ENCODE results near the gene HECW1.
"Not testable (repeated sequence)": the region's sequence is repeated elsewhere in the genome, so short reads cannot be mapped to it uniquely, and the experiment has no call there.

The HECW1 gene

DNA sequence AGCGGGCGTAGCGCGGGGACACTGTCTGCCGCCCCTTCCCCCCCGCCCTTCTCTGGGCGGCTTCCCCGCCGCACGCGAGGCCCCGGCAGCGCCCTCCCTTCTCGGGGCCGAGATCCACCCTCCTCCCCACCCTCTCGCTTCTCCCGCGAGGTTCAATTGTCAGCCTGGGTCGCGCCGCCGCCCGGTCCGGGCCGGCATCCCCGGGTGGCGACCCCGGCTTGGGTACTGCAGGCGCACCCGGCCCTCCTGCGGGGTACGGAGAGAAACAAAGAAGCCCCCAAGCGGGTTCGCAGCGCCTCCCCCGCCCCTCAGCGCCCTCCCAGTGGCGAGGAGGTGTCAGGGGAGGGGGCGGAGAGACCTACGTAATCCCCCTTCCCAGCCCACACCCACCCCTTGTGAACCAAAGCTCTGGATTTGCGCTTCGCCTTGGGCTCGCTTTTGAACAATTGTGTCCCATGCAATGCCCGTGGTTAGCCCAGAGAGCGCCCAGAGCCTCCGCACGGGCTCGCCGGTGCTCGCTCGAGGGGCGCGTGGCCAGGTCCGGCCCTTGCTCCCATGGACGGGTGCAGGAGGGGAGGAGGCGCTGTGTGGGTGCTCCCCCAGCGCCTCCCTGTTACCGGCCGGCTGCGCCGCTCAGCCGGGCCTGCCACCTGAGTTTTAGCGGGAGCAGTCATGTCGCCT is 634 bp downstream of the HECW1 start:
- no peak for DNase-seq

DNA sequence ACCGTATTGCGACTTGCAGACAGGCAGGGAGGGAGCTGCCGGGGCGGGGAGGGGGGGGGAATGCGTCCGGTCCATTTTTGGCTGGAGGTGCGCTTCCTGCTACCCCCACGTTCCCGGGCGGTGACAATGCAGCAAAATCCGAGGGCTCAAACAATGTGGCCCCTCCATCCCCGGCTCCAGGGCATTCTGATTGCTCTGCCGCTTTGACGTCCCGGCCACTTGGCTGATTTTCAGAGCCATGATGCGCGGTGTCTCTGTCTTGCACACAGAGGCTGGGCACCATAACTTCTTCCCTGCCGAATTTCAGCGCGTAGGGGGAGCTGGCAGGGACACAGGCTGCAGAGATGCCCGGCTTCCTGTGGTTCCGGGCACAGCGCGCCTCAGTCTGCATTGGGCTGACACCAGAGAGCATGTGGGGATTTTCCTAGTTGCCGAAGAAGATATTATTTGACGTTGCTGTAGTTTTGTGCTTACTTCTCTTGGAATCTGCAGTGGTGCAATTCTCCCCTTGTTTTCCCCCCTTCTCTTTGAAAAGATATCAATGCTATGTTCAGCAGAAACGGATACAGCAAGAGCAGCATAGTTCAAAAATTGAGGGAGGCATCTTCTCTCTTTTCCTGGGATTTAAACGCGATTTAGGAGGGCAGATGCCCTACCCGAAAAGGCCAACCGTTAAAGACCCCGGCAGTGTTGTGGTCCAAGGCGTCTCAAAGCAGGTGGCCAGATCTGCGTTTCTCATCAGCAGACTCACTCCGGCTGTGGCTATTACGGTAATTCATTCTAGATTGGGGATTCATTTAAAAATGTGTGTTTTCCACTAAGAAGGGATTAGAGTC is 1.4 kb downstream of the HECW1 start:
- DNase-seq = no peak

DNA sequence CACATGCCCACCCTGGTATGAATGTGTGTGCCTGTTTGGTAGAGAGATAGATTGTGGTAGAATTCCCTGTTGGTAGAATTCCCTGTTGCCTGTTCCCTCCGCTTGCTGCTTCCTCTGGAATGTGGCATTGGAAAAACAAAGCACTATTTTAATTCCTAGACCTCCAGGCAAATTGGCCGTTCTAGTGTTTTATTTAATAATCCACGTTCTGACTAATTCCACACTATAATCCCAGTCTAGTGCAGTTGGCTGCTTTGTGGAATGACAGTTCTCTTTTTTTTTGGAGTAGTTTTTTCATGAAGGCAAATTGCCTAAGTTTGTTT is 2.0 kb downstream of the HECW1 start:
- DNase-seq = no peak

DNA sequence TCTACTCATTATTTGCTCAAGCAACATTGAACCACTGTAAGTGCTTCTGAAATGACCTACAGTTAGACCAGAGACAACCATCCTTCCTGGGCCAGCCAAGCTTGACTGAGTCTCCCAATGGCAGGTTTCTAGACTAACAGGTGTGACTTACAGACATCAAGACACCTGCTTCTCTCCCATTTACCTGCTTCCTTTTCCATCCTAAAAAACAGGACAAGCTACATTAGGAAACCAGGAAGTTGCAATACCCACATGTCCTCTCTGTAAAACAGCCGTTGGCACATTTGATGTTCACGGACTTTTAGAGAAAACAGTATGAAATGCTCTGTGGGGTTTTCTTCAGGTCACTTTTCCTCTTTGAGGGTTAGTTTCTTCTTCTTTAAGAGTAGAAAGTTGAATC is 4.0 kb downstream of the HECW1 start:
- DNase-seq = no peak

DNA sequence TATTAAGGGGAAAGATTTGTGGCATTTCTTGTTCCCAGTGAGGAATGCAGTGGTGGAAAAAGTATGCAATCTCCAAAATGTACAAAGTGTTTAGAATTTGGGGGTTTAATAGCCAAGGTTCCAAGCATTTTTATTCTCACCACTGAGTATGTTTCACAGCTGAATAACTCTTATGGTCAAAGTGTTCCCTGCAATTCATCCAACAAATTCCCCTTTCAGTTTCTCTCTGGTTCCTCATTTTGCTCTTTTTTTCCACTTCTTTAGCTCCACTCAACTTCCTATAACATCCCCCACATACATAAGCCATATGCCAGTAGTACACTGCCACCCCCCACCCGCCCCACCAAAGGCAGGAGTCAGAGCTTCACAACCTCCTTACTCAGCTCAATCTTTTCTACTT is 4.6 kb downstream of the HECW1 start:
- DNase-seq = no peak

DNA sequence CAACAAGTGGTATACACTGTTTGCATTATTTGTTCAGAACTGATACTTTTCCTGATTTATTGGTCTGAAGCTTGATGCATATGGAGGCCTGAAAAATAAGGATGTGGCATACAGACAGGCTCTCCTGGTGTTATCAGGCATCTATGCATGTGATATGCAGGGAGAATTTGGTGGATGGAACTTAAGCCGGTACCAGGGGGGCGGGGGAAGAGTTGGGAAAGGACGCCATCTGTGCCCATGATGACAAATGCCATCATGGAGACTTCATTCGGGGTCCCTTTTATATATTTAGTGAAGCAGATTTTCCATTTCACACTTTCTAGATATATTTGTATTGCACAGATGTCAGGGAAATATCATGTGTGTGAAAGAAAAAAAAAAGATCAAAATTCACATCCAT is 5.4 kb downstream of the HECW1 start:
- DNase-seq = no peak

DNA sequence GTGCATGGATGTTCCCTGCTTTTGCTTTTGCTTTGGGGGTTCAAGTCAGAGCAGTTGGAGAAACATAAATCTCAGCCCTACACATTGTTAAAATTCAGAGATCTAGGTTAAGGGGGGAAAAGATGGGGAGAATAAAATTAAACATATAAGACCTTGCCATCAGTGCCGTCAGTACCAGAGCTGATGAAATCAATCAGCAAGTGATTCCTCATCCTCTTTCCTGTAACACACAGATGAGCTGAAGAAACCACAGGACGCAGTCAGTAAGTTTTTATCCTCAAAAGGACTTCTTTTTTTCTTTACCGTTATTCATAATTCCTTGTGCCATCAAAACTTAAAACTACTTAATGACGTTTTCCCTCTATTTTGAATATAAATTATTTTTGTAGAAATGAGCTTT is 5.9 kb downstream of the HECW1 start:
- DNase-seq = no peak

DNA sequence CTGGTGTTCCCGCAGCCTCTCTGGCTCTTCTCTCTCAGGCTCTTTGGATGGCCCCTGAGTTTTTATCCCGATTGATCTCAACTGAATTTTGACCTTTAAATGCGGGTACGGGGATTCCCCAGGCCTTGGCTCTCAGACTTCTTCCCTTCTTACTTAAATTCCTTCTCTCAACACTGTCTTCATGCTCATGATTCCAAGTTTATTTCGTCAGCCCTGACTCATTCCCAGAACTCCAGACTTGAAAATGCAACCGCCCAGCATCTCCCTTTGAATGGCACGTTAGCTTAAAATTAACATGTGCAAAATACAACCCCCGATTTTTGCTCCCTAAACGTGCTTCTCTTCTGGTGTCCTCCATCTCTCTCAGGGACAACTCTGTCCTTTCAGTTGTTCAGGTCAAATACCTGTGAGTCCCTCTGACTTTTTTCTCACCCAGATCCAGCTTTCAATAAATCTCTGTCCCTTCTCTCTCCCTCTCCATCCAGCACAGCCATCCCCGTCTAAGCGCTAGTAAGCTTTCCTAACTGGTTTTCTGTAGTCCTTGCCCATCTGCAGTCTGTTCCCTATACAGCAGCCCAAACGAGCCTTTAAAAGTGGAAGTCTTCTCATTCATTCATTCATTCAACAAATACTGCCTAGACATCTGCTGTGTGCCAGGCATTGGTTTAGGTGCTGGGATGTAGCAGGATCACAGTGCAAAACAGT is 7.1 kb downstream of the HECW1 start:
- DNase-seq = no peak

DNA sequence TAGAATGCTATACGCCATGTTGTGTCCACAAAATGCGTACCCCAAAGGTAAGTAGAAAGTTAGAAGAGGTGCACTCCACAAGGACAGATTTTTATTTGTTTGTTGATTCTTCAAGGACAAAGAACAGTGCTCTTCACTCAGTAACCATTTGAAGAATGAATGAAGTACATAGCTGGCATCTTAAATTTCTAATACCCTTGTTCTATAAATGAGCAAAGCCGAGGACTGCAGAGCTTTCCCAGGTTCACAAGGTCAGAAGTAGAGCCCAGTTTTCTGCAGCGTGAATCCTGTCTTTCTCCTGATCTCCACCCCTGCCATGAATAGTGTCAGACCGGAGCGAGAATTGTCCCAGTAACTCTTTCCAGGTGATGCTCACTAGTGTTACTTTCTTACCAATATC is 9.5 kb downstream of the HECW1 start:
- no peak for DNase-seq

DNA sequence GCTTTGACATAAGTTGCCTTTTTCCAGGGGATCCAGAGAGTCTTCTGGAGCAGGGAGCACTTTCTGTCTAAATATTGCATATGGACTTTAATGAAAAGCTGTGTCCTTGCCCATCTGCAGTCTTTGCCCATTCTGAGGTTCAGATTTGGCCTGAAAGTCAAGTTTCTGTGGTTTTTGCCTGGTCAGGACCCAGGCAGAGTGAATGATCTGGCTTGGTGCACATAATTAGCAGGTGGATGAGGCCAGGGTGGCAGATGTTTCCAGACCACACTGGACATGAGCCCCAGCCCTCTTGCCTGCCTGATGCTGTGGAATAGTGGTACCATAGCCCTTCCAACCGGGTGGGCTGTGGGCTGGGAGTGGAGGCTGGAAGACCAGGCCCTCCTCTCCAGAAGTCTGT is 11.0 kb downstream of the HECW1 start:
- no peak for DNase-seq

DNA sequence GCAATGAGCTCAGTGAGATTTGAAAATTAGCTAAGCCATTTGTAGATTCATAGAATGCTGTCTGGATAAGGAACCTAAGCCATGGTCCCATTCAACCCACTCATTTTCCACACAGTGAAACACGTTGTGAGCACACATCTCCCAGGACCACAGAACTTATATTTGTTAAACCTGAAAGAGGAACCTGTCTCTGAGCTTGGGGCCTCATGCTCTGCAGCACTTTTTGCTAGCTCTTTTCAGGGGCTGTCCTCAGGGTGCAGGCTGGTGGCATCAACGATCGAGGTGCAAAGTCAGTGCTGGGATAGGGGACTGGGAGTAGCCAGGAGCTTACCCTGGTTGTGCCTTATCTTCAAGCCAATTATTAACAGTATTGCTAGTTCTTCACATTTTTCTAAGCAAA is 11.9 kb downstream of the HECW1 start:
- DNase-seq = no peak

DNA sequence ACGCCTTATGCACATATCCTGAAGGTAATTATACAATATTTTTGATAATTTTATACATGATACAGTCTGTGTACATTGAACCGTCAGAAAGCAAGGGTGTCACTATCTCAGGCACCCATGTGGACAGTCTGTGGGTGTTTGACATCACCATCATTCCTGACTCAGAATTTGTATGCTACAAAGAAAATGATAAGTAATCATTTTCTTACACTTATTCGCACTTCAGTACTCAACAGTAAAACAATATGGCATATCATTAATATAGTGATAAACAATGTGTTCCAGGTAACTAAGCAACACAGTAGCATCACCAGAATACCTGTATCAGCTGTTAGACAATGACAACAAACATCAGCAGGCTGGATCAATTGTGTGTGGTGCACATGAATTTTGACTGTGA is 17.9 kb downstream of the HECW1 start:
- DNase-seq = no peak

DNA sequence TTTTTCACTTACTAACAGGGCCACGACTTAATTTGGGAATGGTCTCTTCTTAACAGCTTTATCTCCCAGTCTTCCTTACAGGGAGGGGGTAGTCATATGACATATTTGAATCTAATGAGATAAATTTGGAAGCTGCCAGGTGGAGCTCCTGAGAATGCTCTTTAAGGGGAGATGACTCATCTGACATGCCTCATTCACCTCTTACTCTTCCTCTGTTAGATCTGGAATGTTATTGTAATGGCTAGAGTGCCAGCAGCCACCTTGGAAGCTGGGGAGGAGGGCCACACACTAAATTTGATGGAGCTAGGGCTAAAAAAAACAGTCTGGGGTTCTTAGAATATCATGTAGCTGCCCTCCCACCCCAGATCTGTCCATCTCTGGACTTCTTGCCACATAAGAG is 22.7 kb downstream of the HECW1 start:
- DNase-seq = no peak

DNA sequence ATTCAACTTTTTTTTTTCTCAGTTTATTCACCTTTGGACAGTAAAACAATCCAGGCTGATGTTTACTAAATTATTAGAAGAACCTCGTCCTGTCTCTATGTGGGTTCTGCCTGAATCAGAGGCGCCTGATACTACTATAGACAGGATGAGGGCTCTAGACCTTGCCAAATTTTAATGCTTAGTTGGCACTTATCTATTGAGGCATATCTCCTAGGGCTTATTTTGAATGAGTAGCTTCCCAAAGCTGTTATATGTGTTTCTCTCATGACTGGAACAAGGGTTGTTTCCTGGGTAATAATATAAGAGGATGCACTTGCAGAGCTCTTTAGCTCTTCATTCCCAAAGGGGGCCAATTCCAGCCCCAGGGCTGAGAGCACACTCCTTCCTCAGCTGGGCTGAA is 23.6 kb downstream of the HECW1 start:
- no peak for DNase-seq

DNA sequence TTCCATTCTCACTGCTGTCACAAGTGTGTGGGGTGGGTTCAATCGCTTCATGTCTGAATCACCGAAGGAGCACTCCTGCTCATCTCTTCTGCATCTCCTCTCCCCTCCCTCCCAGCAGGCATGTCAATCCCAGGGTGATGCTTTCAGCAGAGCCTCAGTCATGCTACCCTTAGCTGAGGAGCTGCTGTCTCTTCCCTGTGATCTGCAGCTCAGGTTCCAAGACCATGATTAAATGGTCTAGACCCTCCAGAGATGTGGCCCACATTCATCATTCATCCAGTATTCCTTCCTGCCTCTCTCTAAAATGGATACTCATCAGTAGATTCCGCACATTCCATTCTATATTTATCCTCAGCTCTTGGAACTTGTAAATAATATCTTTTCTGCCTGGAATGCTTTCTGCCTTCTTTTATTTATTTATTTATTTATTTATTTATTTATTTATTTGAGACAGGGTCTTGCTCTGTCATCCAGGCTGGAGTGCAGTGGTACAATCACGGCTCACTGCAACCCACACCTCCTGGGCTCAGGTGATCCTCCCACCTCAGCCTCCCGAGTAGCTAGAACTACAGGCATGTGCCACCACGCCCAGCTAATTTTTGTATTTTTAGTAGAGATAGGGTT is 24.8 kb downstream of the HECW1 start:
- not testable (repeated sequence) for DNase-seq

DNA sequence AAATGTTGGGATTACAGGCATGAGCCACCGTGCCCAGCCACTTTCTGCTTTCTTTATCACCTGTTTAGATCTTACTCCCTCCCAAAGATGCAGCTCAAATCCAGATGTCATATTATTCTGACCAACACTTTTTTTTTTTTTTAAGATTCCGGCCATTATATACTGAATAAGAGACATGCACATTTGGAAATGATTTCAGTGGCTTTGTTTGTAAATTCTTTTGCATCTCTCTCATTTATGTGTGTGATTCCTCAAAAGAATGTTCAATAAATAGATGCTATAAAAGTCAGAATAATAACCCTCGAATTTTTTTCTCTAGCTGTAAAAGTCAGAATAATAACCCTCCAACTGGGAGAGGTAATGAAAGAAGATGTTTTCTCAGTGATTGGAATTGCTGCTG is 25.4 kb downstream of the HECW1 start:
- no peak for DNase-seq

DNA sequence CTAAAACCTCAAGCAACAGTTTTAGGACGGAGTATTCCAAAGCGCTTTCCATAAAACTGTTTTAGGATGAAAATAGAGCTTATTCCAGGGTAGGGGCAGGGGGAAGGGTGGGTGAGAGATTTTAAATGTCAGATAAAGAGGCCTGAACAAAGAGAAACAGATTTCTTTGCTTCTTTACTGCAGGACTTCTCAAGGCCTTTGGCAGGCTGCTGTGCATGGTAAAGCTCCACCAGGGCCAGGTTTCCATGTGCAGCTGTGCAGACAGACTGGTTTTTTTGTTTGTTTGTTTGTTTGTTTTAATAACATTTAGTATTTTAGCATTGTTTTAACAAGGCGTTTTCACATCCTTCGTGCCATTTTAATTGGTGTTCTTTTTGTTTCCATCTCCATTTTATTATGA is 26.3 kb downstream of the HECW1 start:
- DNase-seq = no peak

DNA sequence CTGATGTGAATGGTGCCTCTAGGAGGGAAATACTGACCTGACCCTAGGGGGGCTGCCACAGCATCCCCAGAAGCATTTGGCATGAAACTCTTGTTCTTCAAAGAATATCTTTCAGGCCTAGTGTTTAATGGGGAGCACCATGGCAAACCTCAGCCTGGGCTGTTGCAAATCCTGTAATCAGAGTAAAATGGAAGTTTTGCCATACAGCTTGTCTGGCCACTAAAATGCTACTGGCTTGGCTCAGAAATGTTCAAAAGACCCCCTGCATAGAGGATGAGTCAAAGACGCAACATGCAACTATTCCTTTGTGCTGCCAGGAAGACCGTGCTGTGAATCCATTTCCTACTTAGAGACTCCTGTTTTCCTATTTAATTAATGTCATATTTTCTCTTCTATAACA is 26.7 kb downstream of the HECW1 start:
- DNase-seq = no peak

DNA sequence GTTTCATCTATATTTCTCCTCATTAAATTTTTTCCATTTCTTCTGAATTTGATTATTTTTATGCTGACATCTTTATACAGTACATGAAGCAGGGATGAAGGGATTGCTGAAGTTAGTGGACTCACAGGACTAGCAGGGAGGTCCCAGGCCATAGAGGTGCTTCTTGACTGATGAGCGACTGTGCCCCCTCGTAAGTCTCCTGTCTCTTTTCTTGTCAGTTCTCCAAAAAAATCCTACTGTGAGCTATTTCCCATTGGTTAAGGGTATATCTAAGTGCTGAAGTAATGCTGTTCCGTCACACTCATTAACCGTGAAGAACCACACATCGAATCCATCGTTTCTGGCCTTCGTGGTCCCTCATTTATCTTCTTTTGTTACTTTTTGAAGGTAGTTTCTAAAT is 27.7 kb downstream of the HECW1 start:
- DNase-seq = no peak

DNA sequence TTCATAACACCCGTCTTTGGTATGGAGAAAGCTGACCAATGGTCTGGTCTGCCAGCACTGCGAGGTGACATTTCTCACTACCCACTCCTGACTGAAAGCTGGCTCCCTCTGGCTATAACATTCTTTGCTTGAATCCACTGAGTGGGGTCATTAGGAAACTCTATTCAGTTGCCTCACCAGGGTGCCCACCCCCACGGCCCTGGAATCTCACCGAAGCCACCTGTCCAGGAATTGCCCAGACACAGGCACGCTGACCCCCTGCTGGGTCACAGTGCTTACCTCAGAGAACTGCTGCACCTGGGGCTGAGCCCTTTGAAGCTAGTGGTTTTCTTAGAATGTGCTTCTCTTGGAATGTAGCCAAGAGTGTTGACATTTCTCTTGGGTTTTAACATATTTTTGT is 28.6 kb downstream of the HECW1 start:
- no peak for DNase-seq

DNA sequence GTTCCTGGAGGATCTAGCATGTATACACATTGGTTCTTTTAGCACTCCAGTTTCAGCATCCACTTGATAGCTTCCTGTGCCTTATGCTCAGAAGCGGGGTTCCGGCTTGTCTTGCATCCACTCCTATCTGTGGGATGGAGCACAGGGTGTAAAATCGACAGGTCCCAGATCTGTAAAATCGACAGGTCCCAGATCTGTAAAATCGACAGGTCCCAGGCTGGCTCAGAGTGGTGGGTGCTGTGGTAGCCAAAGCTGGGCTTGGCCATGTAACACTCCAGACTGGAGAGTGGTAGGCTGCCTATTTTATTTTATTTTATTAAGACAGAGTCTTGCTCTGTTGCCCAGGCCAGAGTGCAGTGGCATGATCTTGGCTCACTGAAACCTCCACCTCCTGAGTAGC is 30.3 kb downstream of the HECW1 start:
- no peak for DNase-seq

DNA sequence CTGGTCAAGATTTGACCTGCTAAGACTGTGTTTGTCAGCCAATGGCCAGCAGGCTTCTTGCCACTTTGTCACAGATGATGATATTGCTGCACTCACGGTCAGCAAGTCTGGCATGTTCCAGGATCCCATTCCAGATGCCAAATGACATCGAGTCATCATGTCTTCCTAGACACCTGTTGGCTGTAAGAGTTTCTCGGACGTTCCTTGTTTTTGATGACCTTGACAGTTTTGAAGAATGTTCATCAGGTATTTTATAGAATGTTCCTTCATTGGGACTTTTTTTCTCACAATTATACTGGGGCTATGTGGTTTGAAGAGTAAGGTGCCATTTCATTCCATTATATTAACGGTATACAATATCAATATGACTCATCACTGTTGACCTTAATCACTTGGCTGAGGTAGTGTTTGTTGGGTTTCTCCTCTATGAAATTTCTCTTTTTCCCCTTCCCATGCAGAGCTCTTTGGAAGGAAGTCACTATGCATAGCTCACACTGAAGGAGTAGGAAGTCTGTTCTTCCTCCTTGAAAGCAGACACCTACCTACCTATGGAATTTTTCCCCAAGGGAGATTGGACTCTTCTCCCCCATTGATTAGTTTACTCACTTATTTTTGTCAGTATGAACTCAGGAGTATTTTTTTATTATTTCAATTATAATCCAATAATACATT is 31.6 kb downstream of the HECW1 start:
- DNase-seq = no peak

DNA sequence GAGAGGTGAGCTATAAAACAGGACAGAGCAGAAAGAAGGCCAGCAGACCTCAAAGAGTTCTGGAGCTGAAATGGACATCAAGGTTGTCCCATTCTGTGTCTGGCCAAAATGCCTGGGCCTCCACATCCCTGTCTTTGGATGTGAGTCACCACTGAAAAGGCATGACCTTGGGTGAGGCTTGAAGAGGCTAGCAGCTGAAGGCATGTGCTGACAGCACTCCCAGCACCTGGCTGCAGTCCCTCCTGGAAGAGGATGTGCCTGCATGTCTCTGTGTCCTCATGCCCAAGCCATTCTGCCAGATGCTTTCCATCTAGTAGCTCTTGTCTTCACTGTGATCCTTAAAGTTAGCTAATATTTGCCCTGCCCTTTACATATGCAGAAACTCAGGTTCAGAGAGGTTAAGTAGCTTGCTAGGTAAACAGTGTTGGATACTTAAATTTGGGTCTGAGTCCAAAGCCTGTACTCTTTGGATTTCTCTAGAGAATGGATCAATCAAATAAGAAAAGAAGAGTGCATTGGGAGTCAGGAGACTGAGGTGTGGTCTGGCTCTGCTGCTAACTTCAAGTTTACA is 35.8 kb downstream of the HECW1 start:
- no peak for DNase-seq
